RKO (cell line): Measurements from ENCODE around the gene CPXM2.

ENCODE experiments used
- DNase-seq: peaks from one replicate; pipeline ENCODE4 v3.0.0-alpha.2; 2016; ENCODE audit warnings: low spot score

The CPXM2 gene

DNA sequence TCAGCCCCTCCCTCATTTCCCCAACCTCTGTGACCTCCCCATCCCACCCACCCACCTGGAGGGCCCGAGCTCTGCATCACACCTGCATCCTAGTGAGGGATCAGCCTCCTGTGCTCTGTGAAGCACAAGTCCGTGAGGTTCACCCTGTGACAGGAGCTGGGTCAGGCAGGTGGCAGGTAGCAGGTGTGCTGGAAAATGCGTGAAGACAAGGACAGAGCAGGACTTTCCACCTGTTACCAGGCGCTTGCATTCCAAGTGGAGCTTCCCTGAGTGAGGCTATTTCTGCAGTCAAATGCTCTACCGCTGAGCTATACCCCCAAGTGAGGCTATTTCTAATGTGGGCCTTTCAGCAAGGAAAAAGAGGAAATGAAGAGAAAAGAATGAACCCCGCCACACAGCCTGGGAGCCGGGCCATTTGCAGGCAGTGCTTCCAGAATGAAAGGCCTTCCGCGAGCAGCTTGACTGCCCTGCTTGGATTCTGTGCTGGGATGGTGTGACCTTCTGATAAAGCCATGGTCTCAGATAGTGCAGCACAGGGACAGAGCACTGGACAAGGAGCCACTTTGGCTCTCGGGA lies 13.3 kb upstream of the CPXM2 start:
- no peak for DNase-seq

DNA sequence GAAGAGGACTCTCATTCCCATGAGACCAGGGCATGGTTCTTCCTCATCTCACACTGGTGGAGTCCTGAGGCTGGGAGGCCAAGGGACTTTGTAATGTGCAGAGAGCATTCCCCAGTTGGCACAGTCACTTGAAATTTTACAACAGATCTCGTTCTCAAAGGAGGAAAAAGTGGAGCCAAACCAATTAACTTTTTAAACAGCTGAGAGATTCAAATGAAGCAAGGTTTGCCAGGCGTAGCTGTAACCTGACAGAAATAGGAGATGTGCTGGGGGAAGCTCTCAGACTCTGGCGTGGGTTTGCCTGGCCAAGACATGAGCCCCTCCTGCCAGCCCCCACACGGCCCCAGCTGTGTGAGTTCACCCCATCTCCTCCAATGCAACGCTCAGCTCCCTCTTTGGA lies 12.0 kb upstream of the CPXM2 start:
- no peak for DNase-seq

- no peak for DNase-seq
Observed at GRCh38 chr10:123901621-123902020, 10.0 kb upstream of the CPXM2 start.

GRCh38 chr10:123897146-123897545 lies 5.5 kb upstream of the CPXM2 start:
- DNase-seq, result no peak

DNA sequence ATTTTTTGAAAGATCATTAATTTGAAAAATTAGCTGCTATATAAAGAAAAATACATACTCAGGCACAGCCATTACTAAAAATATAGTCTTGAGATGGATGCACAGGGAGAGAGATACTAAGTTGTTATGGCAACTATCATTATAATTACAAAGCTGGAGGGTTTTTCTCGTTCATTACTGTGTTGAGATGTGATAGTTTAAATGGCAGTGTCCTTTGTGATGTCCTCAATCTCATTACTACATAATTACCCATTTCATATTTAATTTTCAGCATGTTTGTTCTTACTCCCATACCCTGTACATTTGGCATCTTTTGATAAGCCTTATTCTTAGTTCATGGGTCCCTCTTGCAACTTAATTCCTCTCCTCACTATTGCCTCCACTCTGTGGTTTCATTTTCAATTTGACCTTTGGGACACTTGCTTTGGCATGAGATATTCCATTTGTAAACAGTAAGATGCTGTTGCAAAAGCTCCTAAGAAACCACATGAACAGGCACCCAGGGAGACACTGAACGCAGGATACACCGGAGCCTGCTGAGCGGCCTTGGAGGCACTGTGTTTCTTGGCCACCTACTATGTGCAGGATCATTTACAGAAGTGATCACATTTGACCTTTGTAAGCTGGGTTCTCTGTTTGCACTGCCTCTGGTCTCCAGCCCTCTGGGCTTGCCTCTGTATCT lies 4.8 kb upstream of the CPXM2 start:
- DNase-seq, result no peak

DNA sequence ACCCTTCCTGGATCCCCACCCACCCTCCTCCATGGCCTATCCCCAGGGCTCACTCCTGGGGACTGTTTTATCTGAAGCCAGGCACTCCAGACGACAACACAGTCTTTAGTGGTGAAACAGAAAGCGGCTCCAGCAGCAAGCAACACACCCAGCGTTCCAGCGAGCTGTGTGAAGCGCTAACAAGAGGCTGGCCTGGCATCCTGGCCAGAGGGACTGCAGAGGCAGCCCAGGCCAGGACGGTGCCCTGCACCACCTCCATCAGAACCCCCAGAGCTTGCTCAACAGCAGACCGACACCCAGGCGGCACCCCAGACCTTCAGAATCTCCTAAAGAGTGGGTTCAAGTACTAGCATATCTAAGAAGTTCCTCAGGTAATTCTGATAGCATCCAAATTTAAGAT lies 2.0 kb upstream of the CPXM2 start:
- no peak for DNase-seq

- DNase-seq, result no peak
Observed at GRCh38 chr10:123890756-123891143, 857 bp downstream of the CPXM2 start.

DNA sequence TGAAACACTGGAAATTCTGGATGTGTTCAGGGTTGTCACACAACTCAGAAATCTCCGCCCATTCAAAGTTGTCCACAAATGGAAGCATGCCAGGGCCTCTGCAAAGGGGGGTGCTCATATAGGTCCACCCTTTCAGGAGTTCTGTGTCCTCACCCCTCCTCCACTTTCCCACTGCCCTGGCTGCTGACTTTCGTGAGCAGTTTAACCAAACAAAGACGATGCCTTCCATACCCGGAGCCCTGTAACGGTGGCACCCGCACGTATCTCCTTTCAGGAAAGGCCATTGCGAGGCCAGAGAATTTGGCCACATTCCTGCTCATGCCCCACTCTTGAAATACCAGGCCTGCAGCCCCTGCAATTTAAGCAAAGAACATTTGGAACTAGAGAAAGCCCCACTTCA lies 1.4 kb downstream of the CPXM2 start:
- no peak for DNase-seq

DNA sequence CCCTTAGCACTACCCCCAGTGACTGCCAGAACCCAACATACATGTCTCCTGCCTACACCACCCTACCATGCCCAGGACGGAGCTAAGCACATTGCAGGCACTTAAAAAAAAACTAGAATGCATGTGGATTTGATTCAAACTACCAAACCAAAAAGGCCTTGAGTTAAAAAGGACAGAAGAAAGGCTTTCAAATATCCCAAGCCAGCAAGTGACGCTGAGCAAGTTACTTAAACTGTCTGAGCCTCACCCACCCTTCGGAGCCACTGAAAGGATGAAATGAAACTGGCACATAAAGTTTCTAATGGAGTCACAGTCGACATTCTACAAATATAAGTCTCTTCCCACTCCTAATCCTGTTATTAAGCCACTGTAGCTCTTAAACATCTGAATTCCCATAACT lies 1.8 kb downstream of the CPXM2 start:
- no peak for DNase-seq

DNA sequence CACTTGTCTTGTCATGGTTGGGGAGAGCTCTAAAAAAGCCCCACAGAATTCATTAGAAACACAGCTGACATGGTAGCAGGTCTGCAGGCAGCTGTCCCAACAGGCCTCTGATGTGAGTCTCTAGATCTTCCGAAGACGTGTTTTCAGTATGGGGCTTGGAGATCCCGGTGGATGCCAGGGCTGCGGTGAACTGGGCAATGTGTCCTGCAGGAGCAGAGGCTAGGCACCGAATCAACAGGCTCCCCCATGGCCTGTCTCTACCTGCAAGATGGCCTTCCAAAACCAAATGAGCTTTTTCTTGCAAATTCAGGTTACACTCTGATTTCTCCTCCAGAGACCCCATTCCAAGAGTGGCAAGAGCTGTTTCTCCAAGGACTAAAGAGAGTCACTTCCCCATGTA lies 2.9 kb downstream of the CPXM2 start:
- DNase-seq, result no peak

DNA sequence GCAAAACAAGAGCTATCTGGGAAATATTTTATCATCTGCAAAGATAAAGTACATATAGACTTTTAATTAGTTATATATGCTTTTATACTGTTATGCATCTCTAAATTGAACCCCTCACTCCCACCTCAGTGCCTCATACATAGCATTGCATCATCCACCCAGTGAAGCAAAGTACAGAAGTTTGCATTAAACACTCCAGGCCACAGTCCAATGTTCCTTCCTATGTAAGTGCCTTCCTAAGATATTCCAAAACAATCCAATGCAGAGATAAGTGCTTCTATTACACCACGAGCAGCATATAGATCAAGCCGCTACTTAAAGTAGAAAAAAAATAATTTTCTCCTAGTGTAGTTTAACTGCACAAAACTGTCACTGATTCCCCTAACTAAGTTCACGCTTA lies 3.4 kb downstream of the CPXM2 start:
- DNase-seq, result no peak

- DNase-seq, result no peak
Observed at GRCh38 chr10:123886292-123886691, 5.3 kb downstream of the CPXM2 start.

DNA sequence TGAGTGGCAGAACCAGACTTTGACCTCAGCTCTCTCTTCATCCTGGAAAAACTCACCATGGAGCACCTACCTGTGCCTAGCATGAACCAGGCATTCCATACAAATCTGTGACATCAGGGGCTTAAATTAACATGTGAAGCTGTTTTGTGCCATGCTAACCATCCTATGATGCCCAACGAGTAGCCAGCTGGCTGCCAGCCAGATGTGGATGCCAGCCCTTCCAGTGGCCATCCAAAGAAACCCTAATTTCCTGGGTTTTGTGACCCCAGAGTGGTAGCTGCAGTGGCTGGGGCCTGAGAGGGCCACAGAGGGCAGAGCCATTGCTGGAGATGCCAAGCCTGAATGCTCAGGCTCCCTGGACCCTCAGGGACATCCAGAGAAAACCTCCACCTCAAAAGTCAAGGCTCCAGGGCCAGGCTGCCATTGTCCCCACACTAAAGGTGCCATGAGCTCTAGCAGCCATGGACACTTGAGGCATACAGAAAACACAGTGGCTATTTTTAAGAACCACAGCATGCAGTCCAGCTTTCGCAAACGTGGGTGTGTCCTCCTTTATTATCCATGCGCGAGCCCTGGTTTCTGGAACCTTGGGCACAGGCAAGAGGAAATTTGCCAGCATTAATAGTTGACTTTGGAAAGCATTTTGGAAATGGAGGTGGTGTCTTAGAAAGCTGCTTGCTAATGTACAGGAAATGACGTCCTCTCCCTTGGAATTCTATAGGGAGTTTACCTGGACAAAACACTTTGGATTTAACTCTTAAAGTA lies 6.0 kb downstream of the CPXM2 start:
- DNase-seq, result no peak

- DNase-seq, result no peak
Observed at GRCh38 chr10:123884907-123885381, 6.7 kb downstream of the CPXM2 start.

DNA sequence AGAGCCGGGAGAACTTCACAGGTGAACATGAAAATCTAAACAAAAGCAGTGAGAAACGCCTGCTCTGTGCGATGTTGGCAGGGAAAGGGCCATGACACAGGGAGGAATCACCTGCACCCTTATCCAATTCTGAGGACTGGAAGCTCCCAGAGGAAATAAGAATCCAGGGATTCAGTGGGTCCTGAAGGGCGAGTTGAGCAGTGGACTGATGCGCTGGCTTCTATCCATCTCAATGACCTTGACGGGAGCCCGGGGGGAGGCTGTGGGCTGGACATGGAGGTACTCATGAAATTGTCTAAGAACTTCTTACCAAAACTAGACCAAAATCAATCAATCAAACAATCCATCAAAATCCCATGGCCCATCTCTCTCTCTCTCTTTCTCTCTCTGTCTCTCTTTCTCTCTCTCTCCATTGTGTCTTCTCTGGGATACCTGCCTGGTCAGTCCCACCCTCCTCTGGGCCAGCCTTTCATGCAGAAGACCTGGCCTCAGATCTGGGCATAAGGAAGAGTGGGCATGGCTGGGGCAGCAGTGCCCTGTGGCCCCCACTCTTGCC lies 7.2 kb downstream of the CPXM2 start:
- no peak for DNase-seq

GRCh38 chr10:123883673-123884320 lies 7.8 kb downstream of the CPXM2 start:
- no peak for DNase-seq

GRCh38 chr10:123882681-123883445 lies 8.7 kb downstream of the CPXM2 start:
- no peak for DNase-seq

- no peak for DNase-seq
Observed at GRCh38 chr10:123882177-123882576, 9.4 kb downstream of the CPXM2 start.

DNA sequence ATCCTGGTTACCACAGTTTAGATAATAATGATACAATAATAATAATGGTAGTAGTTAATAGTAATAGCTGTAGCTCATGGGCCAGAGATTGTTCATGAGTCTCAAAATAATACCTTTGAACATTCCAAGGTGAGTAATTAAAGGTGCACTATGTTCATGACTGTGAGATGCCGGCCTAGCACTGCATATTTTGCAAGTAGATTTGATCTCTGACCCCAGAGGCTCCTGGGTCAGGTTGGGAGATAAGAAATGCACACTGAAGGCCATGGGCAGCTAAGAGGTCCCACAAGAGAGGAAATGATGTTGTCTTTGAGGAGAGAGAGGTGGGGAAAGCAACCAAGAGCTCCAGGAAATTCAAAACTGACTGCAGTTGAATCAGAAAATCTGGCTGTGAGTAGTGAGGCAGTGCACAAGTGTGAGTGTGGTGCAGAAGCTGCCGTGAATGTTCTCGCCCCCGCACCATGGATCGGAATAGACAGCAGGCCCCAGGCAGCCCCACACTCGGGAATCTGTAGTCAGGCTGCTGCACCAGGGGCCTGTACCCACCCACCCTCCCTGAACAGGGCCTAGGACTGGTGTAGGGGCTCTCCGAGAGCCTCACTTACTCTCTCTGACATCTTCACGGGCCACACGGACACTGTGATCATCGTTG lies 11.9 kb downstream of the CPXM2 start:
- no peak for DNase-seq

GRCh38 chr10:123878666-123879303 lies 12.8 kb downstream of the CPXM2 start:
- peak; percentile 4 for DNase-seq

DNA sequence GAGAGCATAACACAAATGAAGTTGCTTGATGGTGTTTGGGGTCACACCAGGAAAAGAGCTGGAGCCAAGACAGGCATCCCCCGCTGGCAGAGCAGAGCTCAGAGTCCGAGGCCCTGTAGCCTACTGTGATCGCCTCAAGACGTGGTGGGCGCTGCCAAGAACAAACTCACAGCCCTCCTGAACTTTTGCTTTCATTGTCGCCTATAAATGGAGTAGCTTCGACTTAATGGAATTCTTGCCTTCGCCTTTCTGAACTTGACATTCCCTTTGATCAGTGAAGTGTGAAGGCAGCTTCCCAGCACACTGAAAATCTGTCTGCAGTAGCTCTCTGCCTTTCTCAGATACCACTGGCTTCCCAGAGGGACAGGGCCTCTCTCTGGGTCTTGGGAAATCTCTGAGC lies 21.3 kb downstream of the CPXM2 start:
- DNase-seq, result no peak
